GM23248 (cell line): ENCODE measurements around the gene INA. TPM values are rescaled to one million over a fixed set of nuclear protein-coding genes. Genes with fewer than 3 reads are reported as not detected.

Experiments
- DNase-seq: peaks from one replicate; pipeline ENCODE4 v3.0.0-alpha.2; 2015
- H2AFZ ChIP-seq: fragments of 200-600 bp; sonication (generic); 2 replicates; pipeline ENCODE4 v1.6.1; 2016; ENCODE audit warnings: antibody characterized with exemption
- H3F3A ChIP-seq: fragments of 200-600 bp; sonication (generic); 2 replicates; pipeline ENCODE4 v1.6.1; 2016; ENCODE audit warnings: mild to moderate bottlenecking, antibody characterized with exemption, mixed run types; ENCODE audit not compliant: insufficient read depth
- H3K27ac ChIP-seq: fragments of 200-600 bp; sonication (generic); 2 replicates; pipeline ENCODE4 v1.5.1; 2016; ENCODE audit warnings: mild to moderate bottlenecking
- H3K27me3 ChIP-seq: fragments of 200-600 bp; sonication (generic); replicated peaks from 2 replicates; pipeline ENCODE4 v1.6.1; 2016; ENCODE audit warnings: mild to moderate bottlenecking; ENCODE audit not compliant: insufficient read depth
- H3K36me3 ChIP-seq: fragments of 200-600 bp; sonication (generic); 2 replicates; pipeline ENCODE4 v1.6.1; 2016; ENCODE audit warnings: low read depth, mild to moderate bottlenecking
- H3K4me1 ChIP-seq: fragments of 200-600 bp; sonication (generic); 2 replicates; pipeline ENCODE4 v1.6.1; 2016; ENCODE audit warnings: mild to moderate bottlenecking; ENCODE audit not compliant: insufficient read depth
- H3K4me2 ChIP-seq: fragments of 200-600 bp; sonication (generic); one replicate; pipeline ENCODE4 v1.6.1; 2016; ENCODE audit warnings: mild to moderate bottlenecking; ENCODE audit not compliant: unreplicated experiment
- H3K4me3 ChIP-seq: fragments of 200-600 bp; sonication (generic); 2 replicates; pipeline ENCODE4 v1.5.1; 2016; ENCODE audit warnings: mild to moderate bottlenecking
- H3K79me2 ChIP-seq: fragments of 200-600 bp; sonication (generic); 2 replicates; pipeline ENCODE4 v1.6.1; 2016; ENCODE audit warnings: mild to moderate bottlenecking; ENCODE audit not compliant: insufficient read depth
- H3K9ac ChIP-seq: fragments of 200-600 bp; sonication (generic); 2 replicates; pipeline ENCODE4 v1.6.1; 2016; ENCODE audit warnings: mild to moderate bottlenecking
- H3K9me2 ChIP-seq: fragments of 200-600 bp; sonication (generic); 2 replicates; pipeline ENCODE4 v1.6.1; 2016; ENCODE audit warnings: mixed run types, mild to moderate bottlenecking, moderate library complexity; ENCODE audit not compliant: insufficient read depth
- H3K9me3 ChIP-seq: fragments of 200-600 bp; sonication (generic); one replicate; pipeline ENCODE4 v1.6.1; 2017; ENCODE audit warnings: low read depth
- H4K20me1 ChIP-seq: fragments of 200-600 bp; sonication (generic); 2 replicates; pipeline ENCODE4 v1.6.0; 2016; ENCODE audit not compliant: insufficient read depth
- EZH2 ChIP-seq: fragments of 200-600 bp; sonication (generic); IDR thresholded peaks from 2 replicates; pipeline ENCODE4 v1.6.1; 2018; ENCODE audit warnings: antibody characterized with exemption, mild to moderate bottlenecking; ENCODE audit not compliant: insufficient read depth, poor library complexity, severe bottlenecking
- EZH2phosphoT487 ChIP-seq: fragments of 200-600 bp; sonication (generic); IDR thresholded peaks from 2 replicates; pipeline ENCODE4 v1.6.1; 2018; ENCODE audit warnings: antibody characterized with exemption, moderate library complexity, mild to moderate bottlenecking, low read depth; ENCODE audit not compliant: insufficient read depth
- WGBS, 2 experiments: methylation state at CpG; one replicate each; pipeline ENCODE4 v1.1.6; 2015 to 2017; ENCODE audit warnings: low lambda C conversion rate in 2 of 2, low coverage in 1 of 2; ENCODE audit errors: missing lambda C conversion rate in 2 of 2; 5-methylcytosine and 5-hydroxymethylcytosine counted together
- in situ Hi-C: fragments of 300-500 bp; cut with MboI; formaldehyde crosslinking; loops from 2 replicates; pipeline ENCODE4 v1.15.0; 2020
- polyA plus RNA-seq: library from polyadenylated mRNA; unstranded; fragments of >200 nt; fragmentation: Nextera tagmentation; extraction: Ambion mirVana; gene quantifications from 2 replicates; pipeline ENCODE4 v1.2.1, GENCODE V29; 2016
- total RNA-seq: library from RNA; depleted of rRNA; stranded (reverse); fragments of >200 nt; shearing (Covaris generic); gene quantifications from 2 replicates; pipeline ENCODE4 v1.2.3, GENCODE V29; 2014

The INA gene
- total and polyA plus RNA-seq, 2 experiments from 2014 or later, result 0.18 TPM; not detected in 1

- WGBS, 2 experiments, result 80 to 81% methylated on average over 2 of the region's 2 CpGs
These were observed 3.6 kb downstream of the INA start for GRCh38 chr10:103280506-103280905.

DNA sequence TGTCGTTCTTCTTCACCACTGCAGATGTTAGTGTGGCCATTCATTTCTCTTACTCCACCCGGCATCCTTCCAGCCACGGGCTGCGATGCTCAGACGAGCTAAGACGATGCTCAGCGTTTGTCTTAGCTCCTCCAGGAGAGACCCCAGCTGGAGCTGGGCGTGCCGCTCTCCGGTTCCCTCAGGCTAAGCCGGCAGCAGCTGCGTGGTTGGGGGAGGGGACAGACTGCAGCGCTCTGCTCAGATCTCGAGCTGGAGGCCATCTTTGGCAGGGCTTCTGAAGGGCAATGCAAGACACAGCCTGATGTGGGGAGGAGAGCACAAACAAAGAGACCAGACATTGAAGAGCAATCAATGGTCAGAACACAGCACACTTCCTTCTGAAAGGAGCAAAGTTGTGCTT is 4.8 kb downstream of the INA start:
- Histone ChIP-seq H3K27me3 (peaks cover 63% of the 10 kb centered on the region), H3K4me1 (no peaks in the 10 kb centered on the region), H3K36me3 (no peaks in the 10 kb centered on the region), H3K27ac (no peak overlapping the region), H3K4me3 (no peak overlapping the region), H3K9ac (no peak overlapping the region), H3K9me3 (no peaks in the 10 kb centered on the region), H4K20me1 (no peaks in the 10 kb centered on the region), H2AFZ (no peak overlapping the region), H3K79me2 (no peaks in the 10 kb centered on the region), H3F3A (no peaks in the 10 kb centered on the region), H3K9me2 (no peaks in the 10 kb centered on the region), H3K4me2 (no peak overlapping the region)
- TF ChIP-seq EZH2 (no peak), EZH2phosphoT487 (no peak)
- in situ Hi-C loops, result no loop called here
- peak; percentile 15 for DNase-seq
- 2 to 3% methylated on average over 14 of the region's 14 CpGs for WGBS, 2 experiments

More at GRCh38 chr10:103280506-103280905, 3.6 kb downstream of the INA start:
- H3K27ac ChIP-seq, result no peak overlapping the region
- H3K9me3 ChIP-seq, result no peaks in the 10 kb centered on the region
- H3F3A ChIP-seq, result no peaks in the 10 kb centered on the region
- no peak overlapping the region for H3K4me2 ChIP-seq
- H3K9ac ChIP-seq, result no peak overlapping the region
- TF ChIP-seq EZH2 (no peak), EZH2phosphoT487 (no peak)
- no peaks in the 10 kb centered on the region for H4K20me1 ChIP-seq
- H3K4me1 ChIP-seq, result no peaks in the 10 kb centered on the region
- H3K9me2 ChIP-seq, result no peaks in the 10 kb centered on the region
- in situ Hi-C loops, result no loop called here
- no peaks in the 10 kb centered on the region for H3K79me2 ChIP-seq
- H3K36me3 ChIP-seq, result no peaks in the 10 kb centered on the region
- H2AFZ ChIP-seq, result no peak overlapping the region
- DNase-seq, result no peak
- peaks cover 69% of the 10 kb centered on the region for H3K27me3 ChIP-seq
- H3K4me3 ChIP-seq, result no peak overlapping the region

DNA sequence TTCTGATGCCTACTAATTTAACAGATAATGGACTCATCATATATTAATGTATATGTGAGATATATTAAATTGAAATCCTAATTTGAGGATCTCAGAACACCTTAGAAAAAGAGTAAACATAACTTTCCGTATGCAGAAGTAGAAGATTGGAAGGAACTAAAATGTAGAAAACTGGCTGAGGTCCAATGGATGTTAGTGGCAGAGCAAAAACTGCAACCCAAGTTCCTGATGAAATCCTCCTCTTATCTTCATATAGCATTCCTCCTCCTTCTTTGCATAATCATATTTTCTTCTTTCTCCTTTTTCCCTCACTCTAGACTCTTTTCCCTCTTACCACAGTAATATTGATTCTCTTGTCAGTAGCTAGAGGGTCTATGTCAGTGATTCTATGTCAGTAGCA is 6.0 kb downstream of the INA start:
- no peak overlapping the region for H2AFZ ChIP-seq
- TF ChIP-seq EZH2, result no peak
- TF ChIP-seq EZH2phosphoT487, result no peak
- no peak overlapping the region for H3K27ac ChIP-seq
- H3F3A ChIP-seq, result no peaks in the 10 kb centered on the region
- no peak for DNase-seq
- no peaks in the 10 kb centered on the region for H3K9me3 ChIP-seq
- WGBS, 2 experiments, result 35 to 38% methylated on average over 1 of the region's 1 CpG
- peaks cover 60% of the 10 kb centered on the region for H3K27me3 ChIP-seq
- H3K9ac ChIP-seq, result no peak overlapping the region
- no peaks in the 10 kb centered on the region for H3K36me3 ChIP-seq
- H3K4me1 ChIP-seq, result no peaks in the 10 kb centered on the region
- no peaks in the 10 kb centered on the region for H3K79me2 ChIP-seq
- H3K9me2 ChIP-seq, result no peaks in the 10 kb centered on the region
- H4K20me1 ChIP-seq, result no peaks in the 10 kb centered on the region
- H3K4me2 ChIP-seq, result no peak overlapping the region
- in situ Hi-C loops, result no loop called here
- no peak overlapping the region for H3K4me3 ChIP-seq

- no peaks in the 10 kb centered on the region for H3K9me3 ChIP-seq
- H3K27me3 ChIP-seq, result peaks cover 60% of the 10 kb centered on the region
- no peak overlapping the region for H2AFZ ChIP-seq
- no peaks in the 10 kb centered on the region for H3K9me2 ChIP-seq
- in situ Hi-C loops, result no loop called here
- no peak overlapping the region for H3K4me2 ChIP-seq
- 45 to 48% methylated on average over 11 of the region's 11 CpGs for WGBS, 2 experiments
- H3K4me3 ChIP-seq, result no peak overlapping the region
- peak; percentile 50 for DNase-seq
- H3F3A ChIP-seq, result no peaks in the 10 kb centered on the region
- H3K79me2 ChIP-seq, result no peaks in the 10 kb centered on the region
- no peak overlapping the region for H3K27ac ChIP-seq
- no peaks in the 10 kb centered on the region for H4K20me1 ChIP-seq
- H3K36me3 ChIP-seq, result no peaks in the 10 kb centered on the region
- no peaks in the 10 kb centered on the region for H3K4me1 ChIP-seq
- TF ChIP-seq EZH2, result no peak
- TF ChIP-seq EZH2phosphoT487, result no peak
- no peak overlapping the region for H3K9ac ChIP-seq
These were observed 7.2 kb downstream of the INA start for GRCh38 chr10:103284170-103284569.

GRCh38 chr10:103287992-103288391 is 11.1 kb downstream of the INA start:
- H4K20me1 ChIP-seq, result no peaks in the 10 kb centered on the region
- WGBS, 2 experiments, result 76% methylated on average over 5 of the region's 5 CpGs
- H3F3A ChIP-seq, result no peaks in the 10 kb centered on the region
- no peak for DNase-seq
- no peaks in the 10 kb centered on the region for H3K4me1 ChIP-seq
- peaks cover 42% of the 10 kb centered on the region for H3K27me3 ChIP-seq
- in situ Hi-C loops, result no loop called here
- no peaks in the 10 kb centered on the region for H3K9me3 ChIP-seq
- no peak overlapping the region for H3K9ac ChIP-seq
- no peak overlapping the region for H2AFZ ChIP-seq
- no peaks in the 10 kb centered on the region for H3K9me2 ChIP-seq
- no peaks in the 10 kb centered on the region for H3K36me3 ChIP-seq
- no peaks in the 10 kb centered on the region for H3K79me2 ChIP-seq
- TF ChIP-seq EZH2 (no peak), EZH2phosphoT487 (no peak)
- H3K4me2 ChIP-seq, result no peak overlapping the region
- H3K27ac ChIP-seq, result no peak overlapping the region
- no peak overlapping the region for H3K4me3 ChIP-seq
